ENCODE data around the gene IL17F.

Gene IL17F

GRCh38 chr6:52262620-52263344 is 18.5 kb upstream of the IL17F start:
- TF ChIP-seq, protein P1, sequence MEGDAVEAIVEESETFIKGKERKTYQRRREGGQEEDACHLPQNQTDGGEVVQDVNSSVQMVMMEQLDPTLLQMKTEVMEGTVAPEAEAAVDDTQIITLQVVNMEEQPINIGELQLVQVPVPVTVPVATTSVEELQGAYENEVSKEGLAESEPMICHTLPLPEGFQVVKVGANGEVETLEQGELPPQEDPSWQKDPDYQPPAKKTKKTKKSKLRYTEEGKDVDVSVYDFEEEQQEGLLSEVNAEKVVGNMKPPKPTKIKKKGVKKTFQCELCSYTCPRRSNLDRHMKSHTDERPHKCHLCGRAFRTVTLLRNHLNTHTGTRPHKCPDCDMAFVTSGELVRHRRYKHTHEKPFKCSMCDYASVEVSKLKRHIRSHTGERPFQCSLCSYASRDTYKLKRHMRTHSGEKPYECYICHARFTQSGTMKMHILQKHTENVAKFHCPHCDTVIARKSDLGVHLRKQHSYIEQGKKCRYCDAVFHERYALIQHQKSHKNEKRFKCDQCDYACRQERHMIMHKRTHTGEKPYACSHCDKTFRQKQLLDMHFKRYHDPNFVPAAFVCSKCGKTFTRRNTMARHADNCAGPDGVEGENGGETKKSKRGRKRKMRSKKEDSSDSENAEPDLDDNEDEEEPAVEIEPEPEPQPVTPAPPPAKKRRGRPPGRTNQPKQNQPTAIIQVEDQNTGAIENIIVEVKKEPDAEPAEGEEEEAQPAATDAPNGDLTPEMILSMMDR (conservative IDR thresholded peaks at IDR 0.05; ENCODE audit: low read depth, low read length) = no peak
- H3K4me3 ChIP-seq (ENCODE audit: low read length) = no peak overlapping the region
- DNase-seq (ENCODE audit: low read depth) = no peak

GRCh38 chr6:52261229-52261628 is 16.9 kb upstream of the IL17F start:
- TF ChIP-seq, protein P1 (conservative IDR thresholded peaks at IDR 0.05; ENCODE audit: low read depth, low read length) = no peak
- DNase-seq (ENCODE audit: low read depth) = no peak
- H3K4me3 ChIP-seq (ENCODE audit: low read length) = no peak overlapping the region

DNA sequence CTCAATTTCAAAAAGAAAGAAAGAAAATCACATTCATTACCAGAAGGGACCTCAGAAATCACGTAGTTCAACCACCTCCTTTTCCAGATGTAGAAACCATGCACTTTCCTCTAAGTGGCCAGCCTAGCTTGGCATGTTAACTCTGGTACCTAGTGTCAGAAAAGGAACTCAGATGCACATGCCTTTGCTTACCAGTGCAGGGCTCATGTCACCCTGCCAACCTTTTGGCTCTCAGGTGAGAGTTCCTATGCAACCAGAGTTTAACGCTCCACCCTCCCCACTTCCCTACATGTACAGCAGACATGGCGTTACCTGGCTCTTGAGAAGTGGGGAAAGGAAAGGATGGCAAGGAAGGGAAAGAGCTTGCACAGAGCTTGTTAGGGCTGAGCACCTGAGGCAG is 16.3 kb upstream of the IL17F start:
- TF ChIP-seq, protein P1 (conservative IDR thresholded peaks at IDR 0.05; ENCODE audit: low read depth, low read length) = no peak
- no peak for DNase-seq (ENCODE audit: low read depth)
- H3K4me3 ChIP-seq (ENCODE audit: low read length) = no peak overlapping the region

- H3K4me3 ChIP-seq (ENCODE audit: low read length) = no peak overlapping the region
- DNase-seq (ENCODE audit: low read depth) = no peak
- TF ChIP-seq, protein P1 (conservative IDR thresholded peaks at IDR 0.05; ENCODE audit: low read depth, low read length) = no peak
Measured at GRCh38 chr6:52255434-52255833, 11.1 kb upstream of the IL17F start.

DNA sequence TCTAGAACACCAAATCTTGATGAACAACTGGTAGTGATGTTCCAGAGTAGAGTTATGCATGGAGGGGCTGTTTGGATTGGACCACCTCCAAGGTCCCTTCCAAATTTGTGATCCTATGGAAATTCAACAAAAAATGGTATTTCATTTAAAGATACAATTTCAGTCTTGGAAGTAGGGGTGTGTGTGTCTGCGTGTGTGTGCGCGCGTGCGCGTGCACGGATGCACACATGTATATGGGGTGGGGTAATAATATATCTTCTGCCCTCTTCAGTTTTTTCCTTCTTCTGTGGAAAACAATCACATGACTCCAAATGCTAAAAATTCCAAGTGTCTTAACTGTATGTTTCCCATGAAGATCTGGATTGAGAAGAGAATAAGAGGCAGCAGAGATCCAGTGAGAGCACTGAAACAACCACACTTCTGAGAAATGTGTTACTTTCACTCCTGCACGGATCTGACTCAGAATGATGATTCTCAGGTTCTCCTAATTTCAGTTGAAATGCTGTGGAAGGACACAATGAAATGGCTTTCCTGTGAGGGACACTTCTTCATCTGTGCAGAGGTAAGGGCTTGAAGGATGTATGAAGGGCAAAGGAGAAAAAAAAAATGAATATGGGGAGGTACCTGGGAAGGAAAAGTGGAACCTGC is 10.6 kb upstream of the IL17F start:
- no peak overlapping the region for H3K4me3 ChIP-seq (ENCODE audit: low read length)
- TF ChIP-seq, protein P1 (conservative IDR thresholded peaks at IDR 0.05; ENCODE audit: low read depth, low read length) = no peak
- no peak for DNase-seq (ENCODE audit: low read depth)

GRCh38 chr6:52253494-52253893 is 9.2 kb upstream of the IL17F start:
- no peak overlapping the region for H3K4me3 ChIP-seq (ENCODE audit: low read length)
- TF ChIP-seq, protein P1 (conservative IDR thresholded peaks at IDR 0.05; ENCODE audit: low read depth, low read length) = no peak
- DNase-seq (ENCODE audit: low read depth) = no peak

GRCh38 chr6:52251113-52251512 is 6.8 kb upstream of the IL17F start:
- no peak overlapping the region for H3K4me3 ChIP-seq (ENCODE audit: low read length)
- no peak for DNase-seq (ENCODE audit: low read depth)
- TF ChIP-seq, protein P1 (conservative IDR thresholded peaks at IDR 0.05; ENCODE audit: low read depth, low read length) = no peak

Measured in retinal pigment epithelial cell (primary cell).